ENCODE data around the gene TAOK1.

The TAOK1 gene

DNA sequence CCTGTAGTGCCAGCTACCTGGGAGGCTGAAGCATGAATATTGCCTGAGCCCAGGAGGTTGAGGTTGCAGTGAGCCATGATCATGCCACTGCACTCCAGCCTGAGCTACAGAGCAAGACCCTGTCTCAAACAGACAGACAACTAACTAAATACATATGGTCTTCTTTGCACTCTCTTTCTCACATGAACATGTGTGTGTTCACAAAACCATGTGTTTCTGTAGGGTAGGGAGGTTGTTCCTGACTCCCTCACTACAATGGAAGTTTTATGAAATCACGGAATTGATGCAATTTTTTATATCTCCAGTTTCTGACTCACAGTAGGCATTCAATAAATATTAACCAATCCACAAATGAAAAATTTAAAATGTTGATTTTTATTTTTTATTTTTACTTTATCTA, 128.2 kb downstream of the TAOK1 start:
- no peaks in the 10 kb centered on the region for H3K27me3 ChIP-seq
- no peak for DNase-seq
- TF ChIP-seq, protein P1, sequence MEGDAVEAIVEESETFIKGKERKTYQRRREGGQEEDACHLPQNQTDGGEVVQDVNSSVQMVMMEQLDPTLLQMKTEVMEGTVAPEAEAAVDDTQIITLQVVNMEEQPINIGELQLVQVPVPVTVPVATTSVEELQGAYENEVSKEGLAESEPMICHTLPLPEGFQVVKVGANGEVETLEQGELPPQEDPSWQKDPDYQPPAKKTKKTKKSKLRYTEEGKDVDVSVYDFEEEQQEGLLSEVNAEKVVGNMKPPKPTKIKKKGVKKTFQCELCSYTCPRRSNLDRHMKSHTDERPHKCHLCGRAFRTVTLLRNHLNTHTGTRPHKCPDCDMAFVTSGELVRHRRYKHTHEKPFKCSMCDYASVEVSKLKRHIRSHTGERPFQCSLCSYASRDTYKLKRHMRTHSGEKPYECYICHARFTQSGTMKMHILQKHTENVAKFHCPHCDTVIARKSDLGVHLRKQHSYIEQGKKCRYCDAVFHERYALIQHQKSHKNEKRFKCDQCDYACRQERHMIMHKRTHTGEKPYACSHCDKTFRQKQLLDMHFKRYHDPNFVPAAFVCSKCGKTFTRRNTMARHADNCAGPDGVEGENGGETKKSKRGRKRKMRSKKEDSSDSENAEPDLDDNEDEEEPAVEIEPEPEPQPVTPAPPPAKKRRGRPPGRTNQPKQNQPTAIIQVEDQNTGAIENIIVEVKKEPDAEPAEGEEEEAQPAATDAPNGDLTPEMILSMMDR (IDR thresholded peaks at IDR 0.05; ENCODE audit: low read depth, low read length) = no peak
- H3K4me1 ChIP-seq = no peaks in the 10 kb centered on the region
- peaks cover 8% of the 10 kb centered on the region for H3K36me3 ChIP-seq
- H3K9me3 ChIP-seq = no peaks in the 10 kb centered on the region
- no peak overlapping the region for H3K4me3 ChIP-seq (ENCODE audit: low read depth, low read length)

DNA sequence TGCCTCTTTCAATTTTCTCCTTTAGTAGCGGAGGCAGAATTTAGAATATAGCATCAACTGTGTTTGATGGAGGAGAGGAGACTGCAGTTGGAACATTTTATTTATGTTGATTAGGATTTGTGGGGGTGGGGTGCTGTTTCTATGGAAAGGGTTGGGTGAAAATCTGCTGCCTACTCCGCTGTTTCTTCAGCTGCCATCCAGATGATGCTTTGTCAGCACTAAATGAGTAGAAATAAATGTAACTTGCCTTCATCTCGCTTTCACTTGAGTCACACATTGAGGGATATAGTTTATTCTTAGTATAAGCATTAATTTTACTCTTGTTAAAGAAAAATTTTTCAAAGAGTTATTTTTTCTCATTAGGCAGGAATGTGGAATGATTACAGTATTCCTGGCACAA, 134.5 kb downstream of the TAOK1 start:
- TF ChIP-seq, protein P1 (IDR thresholded peaks at IDR 0.05; ENCODE audit: low read depth, low read length) = no peak
- H3K4me3 ChIP-seq (ENCODE audit: low read depth, low read length) = no peak overlapping the region
- no peaks in the 10 kb centered on the region; the same call in 1 of the 2 replicates for H3K36me3 ChIP-seq
- DNase-seq = no peak
- H3K9me3 ChIP-seq = no peaks in the 10 kb centered on the region
- H3K4me1 ChIP-seq = no peaks in the 10 kb centered on the region
- H3K27me3 ChIP-seq = no peaks in the 10 kb centered on the region

DNA sequence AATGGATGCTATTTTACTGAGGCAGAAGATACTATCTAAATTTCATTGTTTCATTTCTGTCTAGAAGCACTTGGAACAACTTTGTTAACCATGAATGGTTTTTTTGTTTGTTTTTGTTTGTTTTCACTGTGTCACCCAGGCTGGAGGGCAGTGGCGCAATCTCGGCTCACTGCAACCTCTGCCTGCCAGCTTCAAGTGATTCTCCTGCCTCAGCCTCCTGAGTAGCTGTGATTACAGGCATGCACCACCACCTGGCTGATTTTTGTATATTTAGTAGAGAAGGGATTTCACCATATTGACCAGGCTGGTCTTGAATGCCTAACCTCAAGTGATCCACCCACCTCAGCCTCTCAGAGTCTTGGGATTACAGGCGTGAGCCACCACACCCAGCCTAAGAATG, 136.2 kb downstream of the TAOK1 start:
- no peak overlapping the region for H3K4me3 ChIP-seq (ENCODE audit: low read depth, low read length)
- DNase-seq = no peak
- no peaks in the 10 kb centered on the region; the same call in 1 of the 2 replicates for H3K36me3 ChIP-seq
- H3K27me3 ChIP-seq = no peaks in the 10 kb centered on the region
- H3K4me1 ChIP-seq = no peaks in the 10 kb centered on the region
- TF ChIP-seq, protein P1 (IDR thresholded peaks at IDR 0.05; ENCODE audit: low read depth, low read length) = no peak
- no peaks in the 10 kb centered on the region for H3K9me3 ChIP-seq

DNA sequence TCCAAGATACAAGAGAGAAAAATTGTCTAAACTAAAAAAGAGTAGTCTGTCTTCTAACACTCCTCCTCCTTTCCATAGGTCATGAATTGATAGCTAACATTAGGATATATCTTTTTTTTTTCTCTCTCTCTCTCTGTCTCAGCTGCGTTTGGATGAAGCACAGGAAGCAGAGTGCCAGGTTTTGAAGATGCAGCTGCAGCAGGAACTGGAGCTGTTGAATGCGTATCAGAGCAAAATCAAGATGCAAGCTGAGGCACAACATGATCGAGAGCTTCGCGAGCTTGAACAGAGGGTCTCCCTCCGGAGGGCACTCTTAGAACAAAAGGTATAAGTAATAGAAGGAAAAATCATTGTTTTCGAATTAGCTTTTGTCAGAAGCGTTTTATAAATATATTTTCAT, 143.8 kb downstream of the TAOK1 start:
- Histone ChIP-seq H3K27me3 (no peaks in the 10 kb centered on the region), H3K9me3 (no peaks in the 10 kb centered on the region), H3K36me3 (no peaks in the 10 kb centered on the region), H3K4me1 (no peaks in the 10 kb centered on the region), H3K4me3 (ENCODE audit: low read depth, low read length) (no peak overlapping the region)
- DNase-seq = no peak
- TF ChIP-seq, protein P1 (IDR thresholded peaks at IDR 0.05; ENCODE audit: low read depth, low read length) = no peak

DNA sequence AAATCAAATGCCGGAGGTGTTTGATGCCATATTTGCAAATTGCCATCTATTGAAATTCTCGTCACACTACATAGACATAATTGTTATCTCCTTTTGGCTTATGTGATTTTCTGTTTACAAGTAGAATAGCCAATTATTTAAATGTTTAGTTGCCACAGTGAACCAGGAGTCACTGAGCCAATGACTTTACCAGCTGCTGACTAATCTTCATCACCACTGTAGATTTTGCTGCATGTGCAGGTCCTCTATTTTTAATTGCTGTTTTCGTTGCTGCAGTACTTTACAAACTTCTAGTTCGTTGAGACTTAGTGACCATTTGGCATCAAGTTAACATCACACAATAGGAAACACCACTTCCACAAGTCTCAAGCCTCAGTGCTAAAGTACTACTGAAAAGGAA, 153.9 kb downstream of the TAOK1 start:
- H3K36me3 ChIP-seq = no peaks in the 10 kb centered on the region; the same call in none of the 2 replicates
- peaks cover 2% of the 10 kb centered on the region; the same call in 1 of the 2 replicates for H3K4me1 ChIP-seq
- no peaks in the 10 kb centered on the region for H3K27me3 ChIP-seq
- TF ChIP-seq, protein P1 (IDR thresholded peaks at IDR 0.05; ENCODE audit: low read depth, low read length) = no peak
- H3K9me3 ChIP-seq = no peaks in the 10 kb centered on the region
- DNase-seq = no peak
- no peak overlapping the region for H3K4me3 ChIP-seq (ENCODE audit: low read depth, low read length)

- no peak overlapping the region for H3K4me3 ChIP-seq (ENCODE audit: low read depth, low read length)
- TF ChIP-seq, protein P1 (IDR thresholded peaks at IDR 0.05; ENCODE audit: low read depth, low read length) = no peak
- peaks cover 3% of the 10 kb centered on the region; the same call in 1 of the 2 replicates for H3K4me1 ChIP-seq
- no peaks in the 10 kb centered on the region for H3K27me3 ChIP-seq
- no peaks in the 10 kb centered on the region for H3K9me3 ChIP-seq
- no peak for DNase-seq
- H3K36me3 ChIP-seq = no peaks in the 10 kb centered on the region; the same call in none of the 2 replicates
These were observed 155.9 kb downstream of the TAOK1 start for GRCh38 chr17:29546085-29546484.

All from BE2C (cell line).